MM.1S (cell line): ENCODE results near the gene GNG13.

ENCODE experiments used
- DNase-seq: peaks from one replicate; pipeline ENCODE4 v3.0.0-alpha.2; 2015
- H2AFZ ChIP-seq: fragments of 300-600 bp; sonication (generic); 2 replicates; pipeline ENCODE4 v1.6.0; 2016; ENCODE audit warnings: antibody characterized with exemption, low read length
- H3F3A ChIP-seq: fragments of 300-600 bp; sonication (generic); 2 replicates; pipeline ENCODE4 v1.6.1; 2016; ENCODE audit warnings: mild to moderate bottlenecking, antibody characterized with exemption, low read length, moderate library complexity, mixed read lengths; ENCODE audit not compliant: insufficient read depth
- H3K27ac ChIP-seq: fragments of 300-600 bp; sonication (generic); 2 replicates; pipeline ENCODE4 v1.5.1; 2016; ENCODE audit warnings: mild to moderate bottlenecking, low read length
- H3K27me3 ChIP-seq: fragments of 300-600 bp; sonication (generic); replicated peaks from 2 replicates; pipeline ENCODE4 v1.6.0; 2016; ENCODE audit warnings: low read length; ENCODE audit not compliant: insufficient read depth
- H3K36me3 ChIP-seq: fragments of 300-600 bp; sonication (generic); replicated peaks from 2 replicates; pipeline ENCODE4 v1.6.1; 2016; ENCODE audit warnings: mild to moderate bottlenecking, low read length, mixed read lengths; ENCODE audit not compliant: insufficient read depth
- H3K4me1 ChIP-seq: fragments of 300-600 bp; sonication (generic); 2 replicates; pipeline ENCODE4 v1.6.1; 2016; ENCODE audit warnings: low read length, mixed read lengths
- H3K4me2 ChIP-seq: fragments of 300-600 bp; sonication (generic); 2 replicates; pipeline ENCODE4 v1.6.0; 2016; ENCODE audit warnings: low read depth, low read length
- H3K4me3 ChIP-seq: fragments of 300-600 bp; sonication (generic); 2 replicates; pipeline ENCODE4 v1.5.1; 2016; ENCODE audit warnings: low read length, mixed read lengths
- H3K79me2 ChIP-seq: fragments of 300-600 bp; sonication (generic); 2 replicates; pipeline ENCODE4 v1.6.1; 2016; ENCODE audit warnings: mixed run types, low read length, mixed read lengths
- H3K9ac ChIP-seq: fragments of 300-600 bp; sonication (generic); 2 replicates; pipeline ENCODE4 v1.6.1; 2016; ENCODE audit warnings: low read length, mixed read lengths
- H3K9me2 ChIP-seq: fragments of 300-600 bp; sonication (generic); replicated peaks from 2 replicates; pipeline ENCODE4 v1.6.1; 2016; ENCODE audit warnings: mild to moderate bottlenecking, low read length, mixed read lengths; ENCODE audit not compliant: insufficient read depth
- H3K9me3 ChIP-seq: fragments of 300-600 bp; sonication (generic); replicated peaks from 2 replicates; pipeline ENCODE4 v1.6.1; 2016; ENCODE audit warnings: mild to moderate bottlenecking, low read length, mixed read lengths; ENCODE audit not compliant: insufficient read depth
- H4K20me1 ChIP-seq: fragments of 300-600 bp; sonication (generic); 2 replicates; pipeline ENCODE4 v1.6.1; 2016; ENCODE audit warnings: mild to moderate bottlenecking, low read length, moderate library complexity, mixed read lengths; ENCODE audit not compliant: insufficient read depth
- CTCF ChIP-seq: fragments of 300-600 bp; sonication (generic); IDR thresholded peaks from 2 replicates; pipeline ENCODE4 v1.5.1; 2016; ENCODE audit warnings: antibody characterized with exemption, low read length, mixed read lengths
- EZH2 ChIP-seq: fragments of 300-600 bp; sonication (generic); optimal IDR thresholded peaks from 2 replicates; pipeline ENCODE3; 2017; ENCODE audit warnings: low read depth, mild to moderate bottlenecking, antibody characterized with exemption, low read length, mixed read lengths
- EZH2phosphoT487 ChIP-seq: fragments of 300-600 bp; sonication (generic); IDR thresholded peaks from 2 replicates; pipeline ENCODE4 v1.6.1; 2018; ENCODE audit warnings: antibody characterized with exemption, low read length

GNG13 gene

GRCh38 chr16:822909-823297 is 22.4 kb upstream of the GNG13 start:
- peaks cover 90% of the 10 kb centered on the region for H3K27me3 ChIP-seq
- no peak for DNase-seq
- H3K27ac ChIP-seq = no peak overlapping the region
- no peaks in the 10 kb centered on the region for H3K79me2 ChIP-seq
- no peaks in the 10 kb centered on the region for H3K4me1 ChIP-seq
- H3K4me3 ChIP-seq = no peak overlapping the region
- H3K9ac ChIP-seq = no peak overlapping the region
- H3K4me2 ChIP-seq = no peak overlapping the region
- TF ChIP-seq EZH2 = no peak
- no peak for TF ChIP-seq CTCF
- no peak for TF ChIP-seq EZH2phosphoT487
- no peaks in the 10 kb centered on the region for H3K9me2 ChIP-seq
- H3K36me3 ChIP-seq = no peaks in the 10 kb centered on the region
- no peak overlapping the region for H2AFZ ChIP-seq
- H3F3A ChIP-seq = no peaks in the 10 kb centered on the region
- no peaks in the 10 kb centered on the region for H3K9me3 ChIP-seq
- no peaks in the 10 kb centered on the region for H4K20me1 ChIP-seq

GRCh38 chr16:822174-822908 is 21.8 kb upstream of the GNG13 start:
- no peaks in the 10 kb centered on the region for H3K9me2 ChIP-seq
- no peak overlapping the region for H3K4me2 ChIP-seq
- no peak for DNase-seq
- no peak overlapping the region for H3K9ac ChIP-seq
- H4K20me1 ChIP-seq = no peaks in the 10 kb centered on the region
- no peak overlapping the region for H3K4me3 ChIP-seq
- peaks cover 90% of the 10 kb centered on the region for H3K27me3 ChIP-seq
- H3K9me3 ChIP-seq = no peaks in the 10 kb centered on the region
- TF ChIP-seq EZH2 = no peak
- TF ChIP-seq EZH2phosphoT487 = no peak
- no peak for TF ChIP-seq CTCF
- no peaks in the 10 kb centered on the region for H3K79me2 ChIP-seq
- no peak overlapping the region for H3K27ac ChIP-seq
- no peaks in the 10 kb centered on the region for H3F3A ChIP-seq
- no peak overlapping the region for H2AFZ ChIP-seq
- H3K4me1 ChIP-seq = no peaks in the 10 kb centered on the region
- H3K36me3 ChIP-seq = no peaks in the 10 kb centered on the region

- no peaks in the 10 kb centered on the region for H3K36me3 ChIP-seq
- H3K4me2 ChIP-seq = no peak overlapping the region
- no peak overlapping the region for H3K27ac ChIP-seq
- H3K9me3 ChIP-seq = no peaks in the 10 kb centered on the region
- no peak overlapping the region for H2AFZ ChIP-seq
- DNase-seq = no peak
- H3K9me2 ChIP-seq = no peaks in the 10 kb centered on the region
- H3K4me3 ChIP-seq = no peak overlapping the region
- peaks cover 90% of the 10 kb centered on the region for H3K27me3 ChIP-seq
- no peak overlapping the region for H3K9ac ChIP-seq
- no peaks in the 10 kb centered on the region for H3K4me1 ChIP-seq
- no peak for TF ChIP-seq EZH2
- no peak for TF ChIP-seq CTCF
- TF ChIP-seq EZH2phosphoT487 = no peak
- no peaks in the 10 kb centered on the region for H4K20me1 ChIP-seq
- H3F3A ChIP-seq = no peaks in the 10 kb centered on the region
- H3K79me2 ChIP-seq = no peaks in the 10 kb centered on the region
Measured at GRCh38 chr16:821751-822150, 21.2 kb upstream of the GNG13 start.
